Panc1 (cell line): Measurements from ENCODE around the gene CTNND2. TPM values are rescaled to one million over a fixed set of nuclear protein-coding genes. Genes with fewer than 3 reads are reported as not detected.

Experiments
- ATAC-seq: fragments of 200-7000 bp; cut with Tn5 transposase; 2 replicates; pipeline ENCODE4 v1.9.1; 2020; ENCODE audit warnings: mild to moderate bottlenecking, moderate library complexity
- BruUV-seq: library from RNA; stranded (reverse); fragments of 400-500 nt; replicated peaks from 2 replicates; lab custom pipeline; 2021; lab: Mats Ljungman, UMichigan
- CTCF ChIA-PET: fragments of 300-600 bp; sonication (Branson Sonifier 250); formaldehyde crosslinking; loops from one replicate; lab custom pipeline; 2022; ENCODE audit warnings: antibody characterized with exemption; lab: Charles Lee
- POLR2A ChIA-PET: fragments of 300-600 bp; sonication (Branson Sonifier 250); formaldehyde crosslinking; loops from one replicate; lab custom pipeline; 2022; ENCODE audit warnings: antibody characterized with exemption; lab: Charles Lee
- DNase-seq: peaks from one replicate; pipeline ENCODE4 v3.0.0-alpha.2; 2010; ENCODE audit warnings: low read depth, low spot score
- H3K27ac ChIP-seq: 2 replicates; pipeline ENCODE4 v1.5.1; 2011; ENCODE audit warnings: mild to moderate bottlenecking, low read length, inconsistent platforms
- H3K27me3 ChIP-seq: fragments of 200-500 bp; sonication (Bioruptor generic); 2 replicates; pipeline ENCODE4 v1.6.0; 2014; ENCODE audit warnings: low read length, inconsistent platforms; ENCODE audit not compliant: control insufficient read depth, insufficient read depth
- H3K36me3 ChIP-seq: fragments of 200-500 bp; sonication (Bioruptor generic); 2 replicates; pipeline ENCODE4 v1.5.1; 2014; ENCODE audit warnings: inconsistent platforms, mild to moderate bottlenecking, low read length, moderate library complexity; ENCODE audit not compliant: control insufficient read depth, insufficient read depth
- H3K4me1 ChIP-seq: 2 replicates; pipeline ENCODE4 v1.5.1; 2011; ENCODE audit warnings: inconsistent platforms, mild to moderate bottlenecking, low read length, moderate library complexity; ENCODE audit not compliant: control insufficient read depth, insufficient read depth
- H3K4me3 ChIP-seq, 2 experiments: 2 replicates each; pipeline ENCODE4 v1.5.1; 2011 to 2012; ENCODE audit warnings: low read depth in 2 of 2, low read length in 2 of 2, mild to moderate bottlenecking in 2 of 2, inconsistent platforms in 1 of 2, moderate library complexity in 1 of 2
- H3K9me3 ChIP-seq: fragments of 200-500 bp; sonication (Bioruptor generic); 2 replicates; pipeline ENCODE4 v1.5.1; 2014; ENCODE audit warnings: low read depth, mild to moderate bottlenecking, inconsistent platforms, low read length, moderate library complexity; ENCODE audit not compliant: control insufficient read depth, insufficient read depth
- POLR2AphosphoS5 ChIP-seq: IDR thresholded peaks from 2 replicates; pipeline ENCODE4 v1.6.1; 2012; ENCODE audit warnings: mild to moderate bottlenecking, low read depth, low read length, moderate library complexity
- SIN3A ChIP-seq: IDR thresholded peaks from 2 replicates; pipeline ENCODE4 v1.6.1; 2012; ENCODE audit warnings: low read depth, mild to moderate bottlenecking, low read length, moderate library complexity, borderline replicate concordance; ENCODE audit not compliant: insufficient read depth
- TCF7L2 ChIP-seq: IDR thresholded peaks from 2 replicates; pipeline ENCODE4 v1.6.1; 2011; ENCODE audit warnings: mild to moderate bottlenecking, low read depth, low read length, inconsistent platforms
- in situ Hi-C: cut with HindIII; loops from 2 replicates; pipeline ENCODE4 v1.10.0; 2016; ENCODE audit warnings: low sequenced_read_pairs, low pct_unique_long_range_greater_than_20kb
- intact Hi-C: fragments of 100-400 bp; cut with micrococcal nuclease; formaldehyde crosslinking; loops from one replicate; pipeline ENCODE4 v1.10.0; 2022; ENCODE audit not compliant: unreplicated experiment
- total RNA-seq: library from RNA; stranded (reverse); gene quantifications from one replicate; pipeline ENCODE4 v1.2.1, GENCODE V29; 2021; ENCODE audit not compliant: unreplicated experiment
- TF ChIP-seq, protein P1 (sequence below): fragments of 450-650 bp; IDR thresholded peaks from 2 replicates; pipeline ENCODE4 v1.5.1; 2017; ENCODE audit warnings: mild to moderate bottlenecking
- TF ChIP-seq, protein P2 (sequence below), 2 experiments: IDR thresholded peaks; 2 replicates each; pipeline ENCODE4 v1.6.1; 2011 to 2012; ENCODE audit warnings: low read depth in 2 of 2, control low read depth in 1 of 2, low read length in 1 of 2, mild to moderate bottlenecking in 1 of 2, moderate library complexity in 1 of 2; ENCODE audit not compliant: insufficient read depth in 1 of 2

CTNND2 gene
- total RNA-seq, 1 experiment from 2014 or later = 1.0 TPM

DNA sequence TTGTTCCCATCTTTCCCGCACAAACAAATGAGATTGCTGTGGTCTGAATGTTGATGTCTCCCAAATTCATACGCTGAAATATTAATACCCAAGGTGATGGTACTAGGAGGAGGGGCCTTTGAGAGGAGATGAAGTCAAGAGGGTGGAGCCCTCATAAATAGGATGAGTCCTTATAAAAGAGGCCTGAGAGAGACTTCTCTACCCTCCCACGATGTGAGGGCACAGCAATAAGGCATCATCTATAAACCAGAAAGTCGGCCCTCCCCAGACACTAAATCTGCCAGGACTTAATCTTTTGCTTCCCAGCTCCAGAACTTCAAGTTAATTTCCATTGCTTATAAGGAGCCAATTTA, 170.4 kb downstream of the CTNND2 start:
- POLR2A ChIA-PET = no interaction called here
- CTCF ChIA-PET = no interaction called here
- no peaks in the 10 kb centered on the region; the same call in 1 of the 2 replicates for H3K36me3 ChIP-seq
- ATAC-seq (no peak), DNase-seq (no peak)
- in situ Hi-C loops = no loop called here
- H3K9me3 ChIP-seq = no peaks in the 10 kb centered on the region
- no peaks in the 10 kb centered on the region for H3K4me1 ChIP-seq
- no TSS peak for BruUV-seq
- H3K4me3 ChIP-seq = no peak overlapping the region
- no peaks in the 10 kb centered on the region for H3K27me3 ChIP-seq
- TF ChIP-seq, protein P1, sequence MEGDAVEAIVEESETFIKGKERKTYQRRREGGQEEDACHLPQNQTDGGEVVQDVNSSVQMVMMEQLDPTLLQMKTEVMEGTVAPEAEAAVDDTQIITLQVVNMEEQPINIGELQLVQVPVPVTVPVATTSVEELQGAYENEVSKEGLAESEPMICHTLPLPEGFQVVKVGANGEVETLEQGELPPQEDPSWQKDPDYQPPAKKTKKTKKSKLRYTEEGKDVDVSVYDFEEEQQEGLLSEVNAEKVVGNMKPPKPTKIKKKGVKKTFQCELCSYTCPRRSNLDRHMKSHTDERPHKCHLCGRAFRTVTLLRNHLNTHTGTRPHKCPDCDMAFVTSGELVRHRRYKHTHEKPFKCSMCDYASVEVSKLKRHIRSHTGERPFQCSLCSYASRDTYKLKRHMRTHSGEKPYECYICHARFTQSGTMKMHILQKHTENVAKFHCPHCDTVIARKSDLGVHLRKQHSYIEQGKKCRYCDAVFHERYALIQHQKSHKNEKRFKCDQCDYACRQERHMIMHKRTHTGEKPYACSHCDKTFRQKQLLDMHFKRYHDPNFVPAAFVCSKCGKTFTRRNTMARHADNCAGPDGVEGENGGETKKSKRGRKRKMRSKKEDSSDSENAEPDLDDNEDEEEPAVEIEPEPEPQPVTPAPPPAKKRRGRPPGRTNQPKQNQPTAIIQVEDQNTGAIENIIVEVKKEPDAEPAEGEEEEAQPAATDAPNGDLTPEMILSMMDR = no peak
- TF ChIP-seq SIN3A (no peak), POLR2AphosphoS5 (no peak), TCF7L2 (no peak)
- TF ChIP-seq, protein P2, sequence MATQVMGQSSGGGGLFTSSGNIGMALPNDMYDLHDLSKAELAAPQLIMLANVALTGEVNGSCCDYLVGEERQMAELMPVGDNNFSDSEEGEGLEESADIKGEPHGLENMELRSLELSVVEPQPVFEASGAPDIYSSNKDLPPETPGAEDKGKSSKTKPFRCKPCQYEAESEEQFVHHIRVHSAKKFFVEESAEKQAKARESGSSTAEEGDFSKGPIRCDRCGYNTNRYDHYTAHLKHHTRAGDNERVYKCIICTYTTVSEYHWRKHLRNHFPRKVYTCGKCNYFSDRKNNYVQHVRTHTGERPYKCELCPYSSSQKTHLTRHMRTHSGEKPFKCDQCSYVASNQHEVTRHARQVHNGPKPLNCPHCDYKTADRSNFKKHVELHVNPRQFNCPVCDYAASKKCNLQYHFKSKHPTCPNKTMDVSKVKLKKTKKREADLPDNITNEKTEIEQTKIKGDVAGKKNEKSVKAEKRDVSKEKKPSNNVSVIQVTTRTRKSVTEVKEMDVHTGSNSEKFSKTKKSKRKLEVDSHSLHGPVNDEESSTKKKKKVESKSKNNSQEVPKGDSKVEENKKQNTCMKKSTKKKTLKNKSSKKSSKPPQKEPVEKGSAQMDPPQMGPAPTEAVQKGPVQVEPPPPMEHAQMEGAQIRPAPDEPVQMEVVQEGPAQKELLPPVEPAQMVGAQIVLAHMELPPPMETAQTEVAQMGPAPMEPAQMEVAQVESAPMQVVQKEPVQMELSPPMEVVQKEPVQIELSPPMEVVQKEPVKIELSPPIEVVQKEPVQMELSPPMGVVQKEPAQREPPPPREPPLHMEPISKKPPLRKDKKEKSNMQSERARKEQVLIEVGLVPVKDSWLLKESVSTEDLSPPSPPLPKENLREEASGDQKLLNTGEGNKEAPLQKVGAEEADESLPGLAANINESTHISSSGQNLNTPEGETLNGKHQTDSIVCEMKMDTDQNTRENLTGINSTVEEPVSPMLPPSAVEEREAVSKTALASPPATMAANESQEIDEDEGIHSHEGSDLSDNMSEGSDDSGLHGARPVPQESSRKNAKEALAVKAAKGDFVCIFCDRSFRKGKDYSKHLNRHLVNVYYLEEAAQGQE (IDR thresholded peaks at IDR 0.05; ENCODE audit: insufficient read depth in 1 of 2, low read depth in 2 of 2, low read length in 1 of 2) = no peak
- intact Hi-C loops = no loop called here
- H3K27ac ChIP-seq = no peak overlapping the region

DNA sequence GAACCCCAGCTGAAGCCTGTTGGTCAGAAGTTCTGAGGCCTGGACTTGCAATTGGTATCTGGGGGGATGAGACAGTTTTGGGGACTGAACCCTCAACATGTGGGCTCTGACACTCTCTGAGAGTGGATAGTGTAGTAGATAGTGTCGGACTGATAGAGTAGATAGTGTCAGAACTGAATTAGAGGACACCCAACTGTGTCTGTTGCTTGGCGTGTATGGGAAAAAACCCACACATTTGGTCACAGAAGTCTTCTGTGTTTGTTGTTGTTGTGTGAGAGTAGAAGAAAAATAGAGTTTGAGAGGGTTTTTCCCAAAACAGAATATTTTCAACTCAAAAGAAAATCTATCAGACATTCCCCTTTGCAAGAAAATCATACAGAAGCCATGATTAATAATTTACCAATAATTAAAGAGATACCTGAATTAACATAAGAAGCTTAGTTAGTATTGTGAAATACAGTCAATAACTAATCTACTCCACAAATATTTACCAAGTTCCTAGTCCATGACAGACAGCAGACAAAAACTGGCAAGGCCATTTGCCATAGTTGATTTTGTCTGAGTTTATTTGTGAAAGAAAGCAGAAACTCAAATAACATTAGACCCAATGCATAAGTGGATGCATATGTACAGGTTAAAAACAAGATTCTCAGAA, 170.9 kb downstream of the CTNND2 start:
- Histone ChIP-seq H3K27ac (no peak overlapping the region), H3K4me1 (no peaks in the 10 kb centered on the region), H3K27me3 (no peaks in the 10 kb centered on the region), H3K36me3 (no peaks in the 10 kb centered on the region; the same call in 1 of the 2 replicates), H3K4me3 (no peak overlapping the region), H3K9me3 (no peaks in the 10 kb centered on the region)
- DNase-seq (no peak), ATAC-seq (no peak)
- in situ Hi-C loops (no loop called here), intact Hi-C loops (no loop called here)
- no TSS peak for BruUV-seq
- TF ChIP-seq POLR2AphosphoS5 (no peak), TCF7L2 (no peak), SIN3A (no peak)
- TF ChIP-seq, protein P1 = no peak
- TF ChIP-seq, protein P2 (IDR thresholded peaks at IDR 0.05; ENCODE audit: insufficient read depth in 1 of 2, low read depth in 2 of 2, low read length in 1 of 2) = no peak
- POLR2A ChIA-PET = no interaction called here
- CTCF ChIA-PET = no interaction called here
